Measurements from ENCODE around the gene SOBP. TPM values are rescaled to one million over a fixed set of nuclear protein-coding genes. Genes with fewer than 3 reads are reported as not detected.
"Not testable (repeated sequence)": the region's sequence is repeated elsewhere in the genome, so short reads cannot be mapped to it uniquely, and the experiment has no call there.

SOBP gene
- total and polyA plus RNA-seq, 9 donors = 8.7 to 31.3 (median 25.8) TPM

GRCh38 chr6:107511511-107511993 is 21.6 kb downstream of the SOBP start:
- Histone ChIP-seq H3K27me3 (no peaks in the 10 kb centered on the region), H3K4me1 (ENCODE audit: insufficient read depth) (peaks cover 1% of the 10 kb centered on the region), H3K27ac (no peak overlapping the region), H3K4me3 (no peak overlapping the region), H3K9me3 (no peaks in the 10 kb centered on the region), H3K36me3 (no peaks in the 10 kb centered on the region)
- TF ChIP-seq POLR2A (IDR thresholded peaks at IDR 0.05) = no peak
- no peak for TF ChIP-seq EP300 (IDR thresholded peaks at IDR 0.05)
- no peak for TF ChIP-seq CTCF (IDR thresholded peaks at IDR 0.05)
- intact Hi-C loops (cut with DNase I) = no loop called here
- 54 to 69% (median 63%) methylated on average over 5 of the region's 5 CpGs for WGBS, 3 donors
- DNase-seq = peak in 2 of 5 donors; percentile 37 to 70

GRCh38 chr6:107513214-107513613 is 23.3 kb downstream of the SOBP start:
- peaks cover 1% of the 10 kb centered on the region for H3K4me1 ChIP-seq (ENCODE audit: insufficient read depth)
- no peak overlapping the region for H3K27ac ChIP-seq
- no peak for DNase-seq
- no peaks in the 10 kb centered on the region for H3K27me3 ChIP-seq
- no peak overlapping the region for H3K4me3 ChIP-seq
- no peaks in the 10 kb centered on the region for H3K36me3 ChIP-seq
- WGBS, 3 donors = 86 to 96% (median 95%) methylated on average over 2 of the region's 2 CpGs
- no peak for TF ChIP-seq POLR2A (IDR thresholded peaks at IDR 0.05)
- no peak for TF ChIP-seq EP300 (IDR thresholded peaks at IDR 0.05)
- TF ChIP-seq CTCF (IDR thresholded peaks at IDR 0.05) = no peak
- intact Hi-C loops (cut with DNase I) = no loop called here
- no peaks in the 10 kb centered on the region for H3K9me3 ChIP-seq

- Histone ChIP-seq H3K4me1 (ENCODE audit: insufficient read depth) (no peaks in the 10 kb centered on the region), H3K27ac (no peak overlapping the region), H3K27me3 (no peaks in the 10 kb centered on the region), H3K9me3 (no peaks in the 10 kb centered on the region), H3K36me3 (no peaks in the 10 kb centered on the region), H3K4me3 (no peak overlapping the region)
- intact Hi-C loops (cut with DNase I) = no loop called here
- WGBS, 3 donors = 97 to 100% (median 98%) methylated on average over 5 of the region's 5 CpGs
- DNase-seq = no peak
- no peak for TF ChIP-seq CTCF (IDR thresholded peaks at IDR 0.05)
- TF ChIP-seq EP300 (IDR thresholded peaks at IDR 0.05) = no peak
- TF ChIP-seq POLR2A (IDR thresholded peaks at IDR 0.05) = no peak
Observed at GRCh38 chr6:107515955-107516354, 26.0 kb downstream of the SOBP start.

- Histone ChIP-seq H3K36me3 (no peaks in the 10 kb centered on the region), H3K27ac (no peak overlapping the region), H3K4me1 (ENCODE audit: insufficient read depth) (no peaks in the 10 kb centered on the region), H3K4me3 (no peak overlapping the region), H3K9me3 (no peaks in the 10 kb centered on the region), H3K27me3 (no peaks in the 10 kb centered on the region)
- no peak for DNase-seq
- intact Hi-C loops (cut with DNase I) = no loop called here
- 97 to 100% (median 100%) methylated on average over 1 of the region's 1 CpG for WGBS, 3 donors
- no peak for TF ChIP-seq CTCF (IDR thresholded peaks at IDR 0.05)
- no peak for TF ChIP-seq POLR2A (IDR thresholded peaks at IDR 0.05)
- no peak for TF ChIP-seq EP300 (IDR thresholded peaks at IDR 0.05)
Observed at GRCh38 chr6:107517274-107517673, 27.4 kb downstream of the SOBP start.

- H3K4me1 ChIP-seq (ENCODE audit: insufficient read depth); intact Hi-C loops (cut with DNase I); DNase-seq; H3K9me3 ChIP-seq; H3K27ac ChIP-seq; H3K4me3 ChIP-seq; H3K27me3 ChIP-seq; H3K36me3 ChIP-seq: not testable (repeated sequence)
- WGBS, 3 donors = 95 to 97% (median 97%) methylated on average over 5 of the region's 5 CpGs
Observed at GRCh38 chr6:107519224-107519623, 29.3 kb downstream of the SOBP start.

- H3K9me3 ChIP-seq; H3K27me3 ChIP-seq; H3K36me3 ChIP-seq; H3K4me3 ChIP-seq; intact Hi-C loops (cut with DNase I); H3K4me1 ChIP-seq (ENCODE audit: insufficient read depth); DNase-seq; H3K27ac ChIP-seq: not testable (repeated sequence)
- 0 to 77% (median 65%) methylated on average over 1 to 2 of the region's 2 CpGs for WGBS, 3 donors
Observed at GRCh38 chr6:107520706-107521105, 30.8 kb downstream of the SOBP start.
